CD4-positive, alpha-beta T cell treated with Interleukin-6 for 4 hours (primary cell): ENCODE results near the gene POLR1A.
A peak's percentile ranks its signal among the peaks of the same experiment; 100 is the strongest.

ENCODE experiments used
- DNase-seq: peaks from one replicate; pipeline ENCODE4 v3.0.0-alpha.2; 2020; ENCODE audit warnings: mixed read lengths

The POLR1A gene

DNA sequence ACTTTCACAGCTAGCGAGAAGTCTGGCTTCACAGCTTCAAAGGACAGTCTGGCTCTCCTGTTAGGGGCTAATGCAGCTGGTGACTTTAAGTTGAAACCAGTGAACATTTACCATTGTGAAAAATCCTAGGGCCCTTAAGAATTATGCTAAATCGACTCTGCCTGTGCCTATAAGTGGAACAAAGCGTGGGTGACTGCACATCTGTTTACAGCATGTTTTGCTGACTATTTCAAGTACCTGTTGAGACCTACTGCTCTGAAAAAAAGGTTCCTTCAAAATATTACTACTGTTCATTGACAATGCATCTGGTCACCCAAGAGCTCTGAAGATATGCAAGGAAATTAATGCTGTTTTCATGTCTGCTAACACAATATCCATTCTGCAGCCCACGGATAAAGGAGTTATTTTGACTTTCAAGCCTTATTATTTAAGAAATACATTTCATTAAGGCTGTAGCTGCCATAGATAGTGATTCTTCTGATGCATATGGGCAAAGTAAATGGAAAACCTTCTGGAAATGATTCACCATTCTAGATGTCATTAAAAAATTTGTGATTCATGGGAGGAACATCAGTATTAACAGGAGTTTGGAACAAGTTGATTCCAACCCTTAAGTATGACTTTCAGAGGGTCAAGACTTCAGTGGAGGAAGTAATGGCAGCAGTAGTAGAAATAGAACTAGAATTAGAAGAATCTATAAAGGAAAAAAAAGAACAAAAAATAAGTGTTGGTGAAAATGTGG is 48.9 kb downstream of the POLR1A start:
- DNase-seq = no peak

DNA sequence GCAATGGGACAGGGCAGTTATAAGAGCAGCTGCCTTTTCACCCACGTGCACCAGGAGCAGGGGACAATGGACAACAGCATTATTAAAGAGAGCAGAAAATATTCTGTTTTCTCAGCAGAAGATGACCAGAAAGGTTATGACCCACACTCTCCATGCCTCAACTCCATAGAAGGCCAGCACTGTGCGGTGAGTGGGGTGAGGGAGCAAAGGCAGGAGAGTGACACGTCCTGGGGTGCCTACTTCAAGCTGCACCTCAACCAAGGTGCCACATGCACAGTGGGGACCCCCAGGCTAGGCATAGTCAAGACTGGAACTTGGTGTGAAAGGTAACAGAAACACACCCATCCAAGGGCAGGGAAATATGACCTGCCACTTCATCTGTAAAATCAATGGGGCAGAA is 50.4 kb downstream of the POLR1A start:
- no peak for DNase-seq

DNA sequence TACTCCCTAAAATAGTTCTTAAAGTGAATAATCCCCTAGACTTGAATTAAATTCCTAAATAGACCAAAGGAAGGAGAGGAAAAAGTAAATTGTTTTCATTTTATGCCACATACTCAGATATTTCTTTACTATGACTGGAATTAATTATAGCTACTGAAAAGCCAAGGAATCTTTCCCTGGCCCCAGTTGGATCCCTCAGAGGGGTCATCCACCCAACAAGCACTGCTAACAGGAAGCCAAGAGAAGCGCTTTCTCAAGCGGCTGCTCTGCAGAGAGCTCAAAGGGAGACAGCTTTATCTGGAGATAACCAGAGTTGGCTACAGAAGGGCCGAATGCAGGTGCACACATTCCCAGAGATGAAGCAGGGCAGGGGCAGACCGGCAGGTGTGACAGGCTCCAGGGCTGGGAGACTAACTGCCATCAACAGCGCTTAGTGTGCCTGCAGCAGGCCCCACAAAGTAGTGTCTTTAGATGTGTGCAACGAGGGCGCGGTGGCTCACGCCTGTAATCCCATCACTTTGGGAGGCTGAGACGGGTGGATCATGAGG is 51.1 kb downstream of the POLR1A start:
- no peak for DNase-seq

- no peak for DNase-seq
Measured at GRCh38 chr2:86053166-86053565, 52.5 kb downstream of the POLR1A start.

DNA sequence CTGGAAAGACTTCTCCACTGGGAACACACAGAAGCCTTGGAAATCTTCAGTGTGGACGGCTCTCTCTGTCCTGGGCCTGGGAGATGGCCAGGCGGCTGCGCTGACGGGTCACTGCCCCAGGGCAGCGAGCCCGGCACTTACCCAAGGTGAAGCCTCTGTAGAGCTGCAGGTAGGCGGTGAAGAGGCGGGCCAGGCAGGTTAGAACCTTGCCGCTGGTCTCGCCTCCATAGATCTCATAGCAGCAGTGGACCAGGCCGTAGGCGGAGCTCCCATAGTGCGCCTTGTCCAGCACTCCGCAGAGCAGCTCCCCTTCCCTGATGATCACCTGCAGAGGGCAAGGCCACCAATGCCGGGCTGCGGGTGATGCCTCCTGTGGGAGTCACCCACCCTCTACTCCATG is 53.0 kb downstream of the POLR1A start:
- DNase-seq = no peak

- no peak for DNase-seq
Measured at GRCh38 chr2:86052265-86052664, 53.4 kb downstream of the POLR1A start.

GRCh38 chr2:86050301-86050700 is 55.4 kb downstream of the POLR1A start:
- DNase-seq = no peak

DNA sequence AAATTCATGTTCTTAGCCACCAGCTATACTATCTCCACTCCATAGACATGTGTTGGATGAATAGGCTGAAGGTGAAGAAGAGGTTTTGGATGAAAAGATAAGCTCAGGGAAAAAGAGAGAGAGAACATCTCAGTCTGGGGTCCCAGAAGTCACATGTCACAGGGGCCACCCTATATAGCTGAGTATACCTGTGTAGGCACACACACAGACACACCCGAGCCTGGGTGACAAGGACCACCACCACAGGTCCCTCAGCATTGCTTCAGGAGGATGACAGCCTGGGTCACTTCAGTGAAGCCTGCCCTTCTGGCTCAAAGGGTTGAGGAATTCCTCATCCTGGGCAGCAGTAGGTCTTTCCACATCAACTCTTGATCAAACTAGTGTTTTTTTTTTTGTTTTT is 56.2 kb downstream of the POLR1A start:
- no peak for DNase-seq

GRCh38 chr2:86048888-86049287 is 56.8 kb downstream of the POLR1A start:
- DNase-seq = no peak

DNA sequence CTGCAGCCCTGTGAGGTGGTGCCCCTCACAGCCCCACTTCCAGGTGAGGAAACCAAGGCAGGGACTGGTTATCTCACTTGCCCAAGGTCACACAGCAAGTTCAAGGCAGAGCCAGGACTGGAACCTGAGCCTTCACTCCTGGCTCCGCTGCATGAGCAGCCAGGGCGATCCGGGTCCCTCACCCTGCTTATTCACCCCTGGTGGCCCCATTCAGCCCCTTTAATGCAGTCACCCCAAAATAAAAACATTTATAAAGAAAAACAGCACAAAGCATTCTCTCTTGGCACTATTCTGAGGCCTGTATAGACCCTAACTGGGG is 57.3 kb downstream of the POLR1A start:
- no peak for DNase-seq

DNA sequence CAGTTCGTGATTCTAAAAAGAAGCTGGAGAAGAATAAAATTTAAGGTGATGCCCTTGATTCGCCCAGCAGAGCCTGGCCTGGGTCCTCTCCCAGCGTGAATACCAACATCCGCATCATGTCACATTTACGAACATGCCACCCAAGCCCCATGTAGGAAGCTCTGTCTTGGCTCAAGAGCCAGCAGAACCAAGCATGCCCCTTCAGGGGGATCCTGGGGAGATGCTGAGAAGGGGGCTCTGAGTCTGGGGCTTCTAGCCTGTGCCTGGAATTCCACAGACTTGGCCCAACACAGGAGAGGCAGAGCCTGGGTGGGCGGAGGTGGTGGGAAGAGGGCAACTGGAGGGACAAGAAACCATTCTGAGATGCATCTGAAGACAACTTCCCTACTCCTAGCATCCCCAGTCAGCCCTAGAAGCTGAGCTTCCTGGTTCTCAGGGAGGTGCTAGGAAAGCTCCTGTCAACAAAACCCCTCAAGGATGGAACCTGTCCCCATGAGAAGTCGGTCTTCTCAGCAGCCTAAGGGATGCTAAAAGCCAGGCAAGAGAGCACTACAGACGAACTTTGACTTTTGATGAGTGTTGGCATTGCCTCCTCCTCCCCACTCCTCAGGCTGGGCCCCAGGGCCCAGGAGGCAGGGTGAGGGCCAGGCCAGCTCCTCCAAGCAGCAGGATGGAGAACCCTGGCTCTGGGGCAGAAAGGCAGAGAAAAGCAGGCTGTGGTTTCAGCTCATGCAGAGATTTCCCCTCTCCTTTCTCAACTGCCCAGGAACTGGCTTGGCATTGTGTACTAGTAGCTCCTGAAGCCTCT is 57.9 kb downstream of the POLR1A start:
- no peak for DNase-seq

- DNase-seq = no peak
Measured at GRCh38 chr2:86045541-86045940, 60.1 kb downstream of the POLR1A start.

DNA sequence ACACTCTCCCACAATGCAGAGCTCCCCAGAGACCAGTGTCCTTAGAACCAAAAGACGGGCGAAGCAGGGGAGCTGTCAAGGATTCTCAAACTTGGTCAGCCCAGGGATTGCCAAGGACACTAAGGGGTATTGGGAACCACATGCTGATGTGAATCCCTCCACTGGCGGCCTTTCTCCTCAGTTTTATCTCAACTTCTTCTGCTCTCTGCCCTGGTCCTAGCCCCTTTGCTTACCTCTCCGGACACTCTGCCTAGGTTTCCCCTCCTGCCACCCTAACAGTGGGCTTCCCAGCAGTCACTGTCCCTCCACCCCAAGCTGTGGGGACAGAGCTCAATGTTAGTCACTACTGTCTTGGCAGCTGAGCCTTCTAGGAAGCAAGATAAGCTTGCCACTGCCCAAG is 61.1 kb downstream of the POLR1A start:
- no peak for DNase-seq

GRCh38 chr2:86044045-86044444 is 61.6 kb downstream of the POLR1A start:
- DNase-seq = no peak

DNA sequence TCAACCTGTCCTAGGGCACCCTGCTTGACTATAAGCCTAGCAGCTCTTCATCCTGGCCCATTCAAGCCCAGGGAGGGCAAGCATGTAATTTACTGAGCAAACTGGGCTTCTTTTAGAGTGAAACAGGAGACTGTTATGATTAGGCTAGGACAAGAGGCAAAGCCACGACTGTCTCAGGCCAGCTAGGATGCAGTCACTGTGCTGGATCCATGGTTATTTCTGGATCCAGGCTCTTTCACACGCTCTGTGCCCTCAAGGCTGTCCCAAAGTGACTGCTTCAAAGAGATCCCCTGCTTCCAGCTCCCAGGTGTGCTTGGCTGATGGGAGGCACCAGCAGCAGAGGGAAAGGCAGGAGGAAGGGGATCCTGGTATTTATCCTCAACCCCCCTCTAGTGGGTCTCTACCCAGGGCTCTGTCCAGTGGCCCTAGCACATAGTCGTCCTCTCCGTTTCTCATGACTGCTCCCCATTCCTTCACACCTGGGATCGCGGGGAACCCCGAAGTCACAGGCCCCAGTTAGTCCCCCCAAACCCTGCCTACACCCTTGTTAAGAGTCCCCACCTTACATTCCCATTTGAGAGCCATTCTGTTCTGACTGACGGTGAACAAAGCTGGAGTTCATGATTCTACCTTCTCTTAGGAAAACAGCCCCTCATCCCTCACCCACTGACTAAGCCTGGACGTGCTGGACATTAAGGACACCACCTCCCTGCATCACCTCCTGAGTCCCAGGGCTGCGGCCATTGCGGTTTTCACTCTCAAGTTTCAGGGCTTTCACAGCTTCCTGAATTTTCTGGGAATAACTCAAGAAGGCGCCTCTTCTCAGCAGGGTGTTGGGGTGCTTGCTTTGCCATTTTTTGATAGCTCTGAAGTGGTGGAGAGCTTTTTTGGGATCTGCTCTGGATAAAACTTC is 63.2 kb downstream of the POLR1A start:
- DNase-seq = no peak

DNA sequence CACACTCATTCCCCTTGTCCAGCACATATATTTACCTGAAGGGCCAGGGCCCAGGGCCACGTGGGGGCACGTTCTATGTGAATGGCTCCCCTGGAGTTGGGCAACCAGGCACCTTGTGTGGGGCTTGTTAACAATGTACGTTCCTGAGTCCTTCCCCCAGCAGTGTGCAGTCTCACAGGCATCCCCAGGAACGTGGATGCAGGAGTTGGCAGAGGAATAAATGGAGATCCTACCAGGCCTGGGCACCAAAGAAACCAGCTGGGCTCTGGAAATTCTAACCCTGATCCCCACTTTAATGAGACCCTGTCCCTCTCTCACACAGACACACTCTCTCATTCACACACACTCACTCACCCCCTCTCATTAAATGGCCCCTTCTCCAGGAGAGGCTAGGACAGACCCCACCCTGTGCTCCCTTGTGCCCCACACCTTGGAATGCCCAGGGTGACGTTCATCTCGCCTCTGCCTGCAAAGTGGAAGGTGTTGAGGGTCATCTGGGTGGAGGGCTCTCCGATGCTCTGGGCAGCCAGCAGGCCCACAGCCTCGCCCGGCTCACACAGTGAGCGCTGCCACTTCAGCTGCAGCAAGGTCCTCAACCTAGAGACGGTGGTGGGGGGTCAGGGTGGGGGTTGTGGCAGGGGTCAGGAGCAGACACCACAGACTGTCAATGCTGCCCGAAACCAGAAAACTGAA is 65.6 kb downstream of the POLR1A start:
- no peak for DNase-seq

DNA sequence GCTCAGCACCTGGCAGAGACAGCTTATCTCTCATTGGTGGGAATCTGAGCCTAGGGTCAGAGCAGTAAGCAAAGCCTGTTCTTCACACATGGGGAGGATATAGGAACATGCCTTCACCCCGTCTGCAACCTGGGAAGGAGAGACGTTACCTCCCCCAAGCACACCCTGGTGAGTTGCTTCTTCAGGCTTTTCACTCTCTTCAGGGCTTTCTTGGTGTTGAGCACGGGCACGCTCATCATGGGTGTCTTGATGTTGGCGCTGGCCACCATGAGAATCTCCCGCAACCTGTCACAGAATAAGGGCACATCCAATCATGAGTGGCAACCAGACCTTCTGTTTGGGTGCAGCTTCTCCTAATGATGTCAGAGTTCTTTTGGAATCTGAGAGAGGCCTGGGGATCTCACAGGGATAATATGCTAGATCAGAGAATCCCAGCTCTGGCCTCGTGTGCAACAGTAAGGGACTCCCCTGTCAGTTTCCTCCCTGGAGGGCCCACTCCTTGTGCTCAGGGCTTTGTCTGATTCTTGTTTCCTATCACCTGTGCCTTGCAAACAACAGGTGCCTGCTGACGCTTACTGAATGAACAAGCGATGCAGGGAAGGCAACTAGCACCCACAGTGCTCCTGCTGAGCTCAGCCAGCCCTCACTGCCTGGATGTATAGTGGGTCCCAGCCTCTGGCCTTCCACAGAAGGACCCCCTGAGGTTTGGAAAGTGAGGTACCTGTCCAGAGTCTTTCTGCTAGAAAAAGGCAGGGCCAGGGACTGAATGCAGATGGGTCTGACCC is 66.3 kb downstream of the POLR1A start:
- DNase-seq = peak; percentile 39

DNA sequence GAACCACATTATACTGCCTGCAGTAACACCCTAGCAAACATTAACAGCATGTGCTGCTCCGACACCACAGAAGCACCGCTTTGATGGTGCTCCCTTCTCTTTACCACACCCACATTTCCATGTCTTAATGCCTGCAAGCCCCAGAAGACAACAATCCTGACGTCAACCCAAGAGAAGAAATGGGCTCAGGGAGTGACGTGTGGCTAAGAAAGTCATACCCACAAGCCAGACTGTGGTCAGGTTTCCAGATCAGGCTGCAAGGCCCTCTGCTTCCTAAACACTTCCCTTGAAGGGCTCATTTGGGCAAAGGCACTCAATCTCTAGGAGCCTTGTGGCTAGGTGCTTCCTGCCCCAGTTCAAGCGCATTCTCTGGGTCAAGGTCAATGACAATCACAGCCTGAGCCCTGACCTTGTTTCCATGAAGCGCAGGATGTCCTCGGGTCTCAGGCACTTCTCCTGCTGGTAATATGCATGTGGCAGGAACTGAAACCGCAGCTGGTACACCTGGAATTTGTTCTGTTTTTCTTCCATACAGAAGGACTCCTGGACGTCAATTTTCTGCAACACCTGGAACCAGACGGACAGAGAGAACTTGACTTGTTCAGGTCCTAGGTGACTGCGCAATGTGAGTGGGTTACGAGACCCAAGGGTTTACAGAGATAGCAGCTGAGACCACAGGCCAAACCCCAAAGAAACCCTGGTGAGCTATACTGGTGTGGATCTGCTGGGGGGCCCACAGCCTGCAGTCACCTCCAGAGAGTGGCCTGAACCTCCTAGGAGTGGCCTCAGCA is 67.2 kb downstream of the POLR1A start:
- peak; percentile 74 for DNase-seq

DNA sequence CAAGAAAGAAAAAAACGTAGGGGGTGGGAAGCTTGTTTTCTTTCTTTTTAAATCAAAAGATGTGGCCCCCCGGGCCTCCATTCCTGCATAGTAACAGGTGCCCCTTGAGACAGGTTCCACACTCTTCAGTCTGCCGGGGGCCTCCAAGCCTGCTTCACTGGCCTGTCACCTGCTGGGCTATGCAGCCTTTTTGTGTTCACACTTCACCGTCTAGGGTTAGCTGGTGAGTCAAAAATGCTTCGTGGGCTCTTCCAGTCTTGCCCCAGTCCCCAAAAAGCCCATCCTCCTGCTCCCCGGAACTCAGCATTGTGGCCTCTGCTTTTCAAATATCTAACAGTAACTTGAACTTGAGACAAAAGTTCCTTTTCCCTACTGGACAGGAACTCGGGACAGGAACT is 67.9 kb downstream of the POLR1A start:
- peak; percentile 34 for DNase-seq

DNA sequence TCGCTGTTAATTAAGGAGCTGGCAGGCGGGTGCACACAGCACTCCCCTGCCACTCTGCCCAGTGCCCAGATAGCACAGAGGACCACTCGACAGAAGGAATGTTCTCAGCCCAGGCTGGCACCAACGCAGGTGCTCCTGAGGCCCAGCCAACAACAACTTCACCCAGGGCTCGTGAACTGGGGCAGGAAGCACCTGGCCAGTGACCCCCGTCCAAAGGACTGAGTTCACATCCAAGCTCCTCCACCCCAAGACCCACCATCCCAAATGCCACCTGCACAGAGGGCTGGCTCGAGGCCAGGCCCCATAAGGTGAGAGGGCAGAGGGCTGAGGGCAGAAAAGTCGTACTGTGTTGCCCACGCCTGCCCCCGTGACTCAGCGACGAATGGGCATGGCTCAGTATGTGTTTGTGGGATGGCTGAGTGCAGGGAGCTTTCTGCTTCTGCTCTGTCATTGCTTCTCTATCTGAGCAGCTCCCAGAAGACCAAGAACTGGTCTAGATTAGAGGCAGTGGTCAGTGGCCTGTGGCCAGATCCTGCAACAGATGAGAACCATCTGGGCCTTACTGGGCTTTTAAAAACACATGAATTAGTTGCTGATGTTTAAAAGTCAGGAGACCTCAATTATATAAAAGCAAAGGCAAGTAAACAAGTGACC is 68.4 kb downstream of the POLR1A start:
- peak; percentile 67 for DNase-seq
